Measurements from ENCODE around the gene AGBL4.
"Not testable (repeated sequence)": the region's sequence is repeated elsewhere in the genome, so short reads cannot be mapped to it uniquely, and the experiment has no call there.

AGBL4 gene

GRCh38 chr1:49002981-49003380, 1020.8 kb downstream of the AGBL4 start:
- DNase-seq, result not testable (repeated sequence)

- no peak for DNase-seq
Measured at GRCh38 chr1:48999321-48999720, 1024.4 kb downstream of the AGBL4 start.

- no peak for DNase-seq
Measured at GRCh38 chr1:48996311-48996710, 1027.4 kb downstream of the AGBL4 start.

- no peak for DNase-seq
Measured at GRCh38 chr1:48988633-48989197, 1035.0 kb downstream of the AGBL4 start.

- no peak for DNase-seq
Measured at GRCh38 chr1:48979940-48980339, 1043.8 kb downstream of the AGBL4 start.

GRCh38 chr1:48978413-48978812, 1045.3 kb downstream of the AGBL4 start:
- no peak for DNase-seq

GRCh38 chr1:48977273-48977672, 1046.5 kb downstream of the AGBL4 start:
- DNase-seq, result no peak

- no peak for DNase-seq
Measured at GRCh38 chr1:48969971-48970370, 1053.8 kb downstream of the AGBL4 start.

- no peak for DNase-seq
Measured at GRCh38 chr1:48967318-48967717, 1056.4 kb downstream of the AGBL4 start.

- no peak for DNase-seq
Measured at GRCh38 chr1:48966583-48966982, 1057.2 kb downstream of the AGBL4 start.

- no peak for DNase-seq
Measured at GRCh38 chr1:48960320-48960719, 1063.4 kb downstream of the AGBL4 start.

GRCh38 chr1:48955774-48956173, 1068.0 kb downstream of the AGBL4 start:
- DNase-seq, result no peak

GRCh38 chr1:48953617-48954016, 1070.1 kb downstream of the AGBL4 start:
- DNase-seq, result no peak

GRCh38 chr1:48948562-48948961, 1075.2 kb downstream of the AGBL4 start:
- DNase-seq, result no peak

GRCh38 chr1:48947761-48948537, 1075.8 kb downstream of the AGBL4 start:
- no peak for DNase-seq

- no peak for DNase-seq
Measured at GRCh38 chr1:48946070-48946469, 1077.7 kb downstream of the AGBL4 start.

- DNase-seq, result no peak
Measured at GRCh38 chr1:48944811-48945210, 1078.9 kb downstream of the AGBL4 start.

- no peak for DNase-seq
Measured at GRCh38 chr1:48943826-48944225, 1079.9 kb downstream of the AGBL4 start.

GRCh38 chr1:48943393-48943792, 1080.4 kb downstream of the AGBL4 start:
- DNase-seq, result no peak

GRCh38 chr1:48940962-48941732, 1082.6 kb downstream of the AGBL4 start:
- no peak for DNase-seq

- DNase-seq, result no peak
Measured at GRCh38 chr1:48940354-48940753, 1083.4 kb downstream of the AGBL4 start.

- no peak for DNase-seq
Measured at GRCh38 chr1:48939828-48940227, 1083.9 kb downstream of the AGBL4 start.

- no peak for DNase-seq
Measured at GRCh38 chr1:48939042-48939441, 1084.7 kb downstream of the AGBL4 start.

- DNase-seq, result no peak
Measured at GRCh38 chr1:48937732-48938131, 1086.0 kb downstream of the AGBL4 start.
